Panc1 (cell line): ENCODE data around the gene NDUFA11.

Experiments used
- CTCF ChIP-seq: fragments of 450-650 bp; IDR thresholded peaks from 2 replicates; pipeline ENCODE4 v1.5.1; 2017; ENCODE audit warnings: mild to moderate bottlenecking
- POLR2AphosphoS5 ChIP-seq: IDR thresholded peaks from 2 replicates; pipeline ENCODE4 v1.6.1; 2012; ENCODE audit warnings: mild to moderate bottlenecking, low read depth, low read length, moderate library complexity
- REST ChIP-seq, 2 experiments: IDR thresholded peaks; 2 replicates each; pipeline ENCODE4 v1.6.1; 2011 to 2012; ENCODE audit warnings: low read depth in 2 of 2, control low read depth in 1 of 2, low read length in 1 of 2, mild to moderate bottlenecking in 1 of 2, moderate library complexity in 1 of 2; ENCODE audit not compliant: insufficient read depth in 1 of 2
- SIN3A ChIP-seq: IDR thresholded peaks from 2 replicates; pipeline ENCODE4 v1.6.1; 2012; ENCODE audit warnings: low read depth, mild to moderate bottlenecking, low read length, moderate library complexity, borderline replicate concordance; ENCODE audit not compliant: insufficient read depth
- TCF7L2 ChIP-seq: IDR thresholded peaks from 2 replicates; pipeline ENCODE4 v1.6.1; 2011; ENCODE audit warnings: mild to moderate bottlenecking, low read depth, low read length, inconsistent platforms

GRCh38 chr19:5903624-5904351 is at the start of gene NDUFA11:
- TF ChIP-seq REST (IDR thresholded peaks at IDR 0.05; ENCODE audit: insufficient read depth in 1 of 2, low read depth in 2 of 2, low read length in 1 of 2) (peak in 1 of 2 experiments; percentile 52; a peak in 1 of 4 replicates), CTCF (no peak), SIN3A (no peak; the same call in 1 of the 2 replicates), POLR2AphosphoS5 (peak; percentile 62), TCF7L2 (no peak)
